GOT3 (cell line): ENCODE data around the gene ERP29.
"Not testable (repeated sequence)": the region's sequence is repeated elsewhere in the genome, so short reads cannot be mapped to it uniquely, and the experiment has no call there.

Experiments
- DNase-seq: peaks from one replicate; lab custom pipeline; 2025; ENCODE audit warnings: mixed read lengths; lab: John Stamatoyannopoulos, UW

ERP29 gene

DNA sequence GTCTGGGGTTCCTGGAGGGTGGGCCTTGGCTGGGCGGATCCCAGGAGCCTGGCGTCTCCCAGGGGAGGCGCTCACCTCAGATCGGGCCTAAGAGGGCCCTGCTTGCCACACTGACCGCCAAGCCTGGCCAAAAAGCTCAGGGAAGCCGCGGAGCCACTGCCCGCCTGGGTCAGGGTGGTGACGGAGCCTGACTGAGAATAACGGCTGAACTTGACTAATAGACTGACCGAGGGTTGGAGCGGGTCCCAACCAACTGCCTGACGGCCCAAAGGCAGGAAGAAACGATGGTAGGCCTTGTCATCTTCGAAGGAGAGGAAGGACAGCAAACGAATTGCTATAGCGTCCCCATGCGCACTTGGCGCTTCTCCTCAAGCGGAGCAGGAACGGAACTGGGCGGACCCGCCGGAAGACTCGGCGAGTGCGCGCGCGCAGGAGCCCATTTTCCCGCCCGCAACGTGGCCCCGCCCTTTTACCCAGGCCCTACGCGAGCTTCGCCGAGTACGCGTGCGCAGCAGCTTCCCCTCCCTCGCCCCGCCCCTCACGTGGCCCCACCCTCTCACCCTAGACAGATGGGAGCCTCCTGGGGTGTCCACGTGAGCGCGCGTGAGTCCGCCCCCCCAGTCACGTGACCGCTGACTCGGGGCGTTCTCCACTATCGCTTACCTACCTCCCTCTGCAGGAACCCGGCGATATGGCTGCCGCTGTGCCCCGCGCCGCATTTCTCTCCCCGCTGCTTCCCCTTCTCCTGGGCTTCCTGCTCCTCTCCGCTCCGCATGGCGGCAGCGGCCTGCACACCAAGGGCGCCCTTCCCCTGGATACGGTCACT, at the start of gene ERP29, which contains the start of gene TMEM116:
Gene ERP29 (plus strand): TSS at position 652 of the 826 bp plus-strand sequence. CDS start 40 bp downstream, at position 692.
Gene TMEM116 (minus strand): TSS at position 391 of the 826 bp plus-strand sequence. CDS start 7,895 bp downstream, outside the sequence.
- DNase-seq = peak; percentile 89

DNA sequence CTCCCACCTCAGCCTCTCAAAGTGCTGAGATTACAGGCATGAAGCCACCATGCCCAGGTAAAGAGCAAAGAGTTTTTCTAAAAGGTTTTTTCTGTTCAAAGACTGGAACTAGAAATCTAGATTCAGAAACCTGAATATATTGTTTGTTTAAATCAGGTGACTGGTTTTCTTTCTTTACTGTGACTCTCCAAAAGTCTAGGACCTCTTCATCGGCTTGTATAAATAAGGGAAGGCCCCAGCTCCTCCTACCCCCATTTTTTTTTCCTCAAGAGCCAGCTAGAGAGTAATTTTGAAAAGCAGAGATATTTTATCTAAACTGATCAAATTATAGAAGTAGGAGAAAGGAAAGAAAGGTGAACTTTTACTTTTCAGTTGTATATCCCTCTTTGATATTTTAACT, 48.3 kb upstream of the ERP29 start:
- no peak for DNase-seq

- DNase-seq = no peak
Observed at GRCh38 chr12:111971800-111972199, 41.4 kb upstream of the ERP29 start.

GRCh38 chr12:111975161-111975931, 37.9 kb upstream of the ERP29 start:
- no peak for DNase-seq

DNA sequence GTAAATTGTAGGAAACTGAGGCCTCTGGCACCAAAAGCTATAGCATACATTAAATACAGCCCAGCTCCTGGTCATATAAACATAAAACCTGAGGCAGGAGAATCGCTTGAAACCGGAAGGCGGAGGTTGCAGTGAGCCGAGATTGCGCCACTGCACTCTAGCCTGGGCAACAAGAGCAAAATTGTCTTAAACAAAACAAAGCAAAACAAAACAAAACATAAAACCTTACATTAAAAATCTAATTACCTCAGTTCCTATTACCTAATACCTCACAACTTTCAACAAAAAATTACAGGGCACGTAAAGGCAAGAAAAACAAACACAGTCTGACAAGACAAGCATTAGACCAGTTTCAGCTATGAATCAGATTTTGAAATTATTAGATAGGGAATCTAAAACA, 36.9 kb upstream of the ERP29 start:
- DNase-seq = no peak

DNA sequence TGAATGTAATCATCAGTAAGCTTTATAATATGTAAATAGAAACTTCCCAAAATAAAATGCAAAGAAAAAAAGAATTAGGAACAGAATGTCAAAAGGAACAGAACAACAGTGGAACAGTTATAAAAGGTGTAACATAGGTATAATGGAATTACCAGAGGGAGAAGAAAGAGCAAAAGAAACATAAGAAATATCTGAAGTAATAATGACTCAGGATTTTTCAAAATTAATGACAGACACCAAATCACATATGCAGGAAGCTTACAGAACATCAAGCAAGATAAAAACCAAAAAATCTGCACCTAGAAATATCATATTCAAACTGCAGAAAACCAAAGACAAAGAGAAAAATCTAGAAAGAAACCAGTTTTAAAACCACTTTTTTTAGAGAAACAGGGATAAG, 36.4 kb upstream of the ERP29 start:
- DNase-seq = no peak

GRCh38 chr12:111978545-111978944, 34.7 kb upstream of the ERP29 start:
- DNase-seq = no peak

GRCh38 chr12:111980598-111980997, 32.6 kb upstream of the ERP29 start:
- no peak for DNase-seq

DNA sequence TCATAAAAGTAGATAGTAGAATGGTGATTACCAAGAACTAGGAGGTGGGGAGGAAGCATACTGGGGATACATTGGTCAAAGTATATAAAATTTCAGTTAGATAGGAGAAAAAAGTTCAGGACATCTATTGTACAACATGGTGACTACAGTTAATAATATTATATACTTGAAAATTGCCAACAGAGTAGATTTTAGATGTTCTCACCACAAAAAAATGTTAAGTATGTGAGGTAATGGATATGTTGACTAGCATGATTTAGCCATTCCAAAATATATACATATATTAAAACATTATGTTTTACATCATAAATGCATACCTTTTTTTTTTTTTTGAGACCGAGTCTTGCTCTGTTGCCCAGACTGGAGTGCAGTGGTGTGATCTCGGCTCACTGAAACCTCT, 31.2 kb upstream of the ERP29 start:
- DNase-seq = no peak

- no peak for DNase-seq
Observed at GRCh38 chr12:111984820-111985219, 28.4 kb upstream of the ERP29 start.

DNA sequence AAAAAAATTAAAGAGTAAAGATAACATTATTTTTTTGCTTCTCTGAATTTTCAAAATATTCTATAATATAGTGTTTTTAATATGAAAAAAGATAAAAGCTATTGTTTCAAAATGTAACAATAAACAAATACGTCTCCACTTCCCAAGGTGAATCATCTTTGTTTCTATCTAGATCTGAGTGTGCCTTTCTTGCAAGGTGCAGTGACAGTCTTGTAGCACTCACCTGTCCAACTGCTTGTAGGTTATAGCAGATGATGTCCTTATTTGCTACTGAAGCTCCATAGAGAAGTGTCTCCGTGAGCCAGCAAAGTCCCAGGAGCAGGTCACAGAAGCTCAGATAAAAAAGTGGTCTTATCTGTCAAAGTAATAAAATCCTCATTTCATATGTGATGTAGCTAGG, 21.7 kb upstream of the ERP29 start:
- no peak for DNase-seq

- no peak for DNase-seq
Observed at GRCh38 chr12:111991946-111992345, 21.3 kb upstream of the ERP29 start.

- DNase-seq = no peak
Observed at GRCh38 chr12:111992464-111992863, 20.8 kb upstream of the ERP29 start.

DNA sequence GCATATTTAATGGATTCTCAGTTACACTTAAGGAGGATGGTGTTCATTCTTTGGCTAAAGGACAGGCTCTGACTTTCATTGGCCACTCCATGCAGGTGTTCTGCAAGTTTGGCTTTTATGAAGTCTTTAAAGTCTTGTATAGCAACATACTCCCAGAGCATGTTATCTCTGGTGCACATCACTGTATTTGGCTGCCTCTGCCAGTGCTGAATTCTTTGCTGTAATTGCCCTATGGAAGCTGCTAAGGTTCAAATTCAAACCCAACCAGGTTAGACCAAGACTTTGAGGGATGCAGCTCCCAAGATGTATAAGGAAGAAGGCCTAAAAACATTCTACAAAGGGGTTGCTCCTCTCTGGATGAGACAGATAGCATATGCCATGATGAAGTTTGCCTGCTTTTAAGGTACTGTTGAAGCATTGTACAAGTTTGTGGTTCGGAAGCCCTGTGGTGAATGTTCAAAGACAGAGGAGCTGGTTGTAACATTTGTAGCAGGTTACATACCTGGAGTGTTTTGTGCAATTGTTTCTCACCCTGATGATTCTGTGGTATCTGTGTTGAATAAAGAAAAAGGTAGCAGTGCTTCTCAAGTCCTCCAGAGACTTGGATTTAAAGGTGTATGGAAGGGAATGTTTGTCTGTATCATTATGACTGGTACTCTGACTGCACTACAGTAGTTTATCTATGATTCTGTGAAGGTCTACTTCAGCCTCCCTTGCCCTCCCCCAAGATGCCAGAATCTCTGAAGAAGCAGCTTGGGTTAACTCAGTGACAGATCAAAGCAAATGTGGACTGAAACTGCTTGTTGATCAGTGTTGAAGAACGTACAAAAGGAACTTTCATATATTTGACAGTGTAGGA, 19.7 kb upstream of the ERP29 start:
- no peak for DNase-seq

GRCh38 chr12:111994211-111995111, 18.8 kb upstream of the ERP29 start:
- not testable (repeated sequence) for DNase-seq

DNA sequence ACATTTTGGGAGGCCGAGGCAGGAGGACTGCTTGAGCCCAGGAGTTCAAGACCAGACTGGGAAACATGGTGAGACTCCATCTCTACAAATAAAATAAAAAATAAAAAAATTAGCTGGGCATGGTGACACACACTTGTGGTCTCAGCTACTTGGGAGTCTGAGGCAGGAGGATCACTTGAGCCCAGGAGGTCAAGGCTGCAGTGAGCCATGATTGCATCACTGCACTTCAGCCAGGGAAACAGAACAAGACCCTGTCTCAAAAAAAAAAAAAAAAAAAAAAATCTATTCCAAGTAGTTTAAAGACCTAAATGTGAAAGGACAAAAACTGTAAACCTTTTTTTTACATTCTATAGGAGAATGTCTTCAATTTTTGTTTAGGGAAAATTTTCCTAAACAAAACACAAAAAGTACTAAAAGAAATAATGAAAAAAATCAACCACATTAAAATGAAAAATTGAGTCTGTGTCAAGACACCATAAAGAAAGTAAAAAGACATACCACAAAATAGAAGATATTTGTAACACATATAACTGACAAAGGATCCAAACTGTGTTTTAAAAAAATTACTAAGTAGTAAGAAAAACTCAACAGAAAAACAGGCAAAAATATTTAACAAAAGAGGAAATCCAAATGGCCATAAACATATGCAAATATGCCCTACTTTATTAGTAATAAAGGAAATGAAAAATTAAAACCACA, 17.3 kb upstream of the ERP29 start:
- no peak for DNase-seq

DNA sequence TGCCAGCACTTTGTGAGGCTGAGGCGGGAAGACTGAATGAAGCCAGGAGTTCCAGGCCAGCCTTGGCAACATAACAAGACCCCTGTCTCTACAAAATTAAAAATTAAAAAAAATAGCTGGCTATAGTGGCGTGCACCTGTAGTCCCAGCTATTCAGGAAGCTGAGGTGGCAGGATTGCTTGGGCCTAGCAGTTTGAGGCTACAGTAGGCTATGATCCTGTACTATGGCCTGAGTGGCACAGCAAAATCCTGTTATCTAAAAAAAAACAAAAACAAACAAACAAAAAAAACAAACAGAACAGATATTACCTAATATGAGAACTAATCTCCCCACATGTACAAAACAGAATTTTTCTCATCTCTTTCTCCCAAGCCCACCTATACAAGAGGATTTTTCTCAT, 15.9 kb upstream of the ERP29 start:
- DNase-seq = no peak

DNA sequence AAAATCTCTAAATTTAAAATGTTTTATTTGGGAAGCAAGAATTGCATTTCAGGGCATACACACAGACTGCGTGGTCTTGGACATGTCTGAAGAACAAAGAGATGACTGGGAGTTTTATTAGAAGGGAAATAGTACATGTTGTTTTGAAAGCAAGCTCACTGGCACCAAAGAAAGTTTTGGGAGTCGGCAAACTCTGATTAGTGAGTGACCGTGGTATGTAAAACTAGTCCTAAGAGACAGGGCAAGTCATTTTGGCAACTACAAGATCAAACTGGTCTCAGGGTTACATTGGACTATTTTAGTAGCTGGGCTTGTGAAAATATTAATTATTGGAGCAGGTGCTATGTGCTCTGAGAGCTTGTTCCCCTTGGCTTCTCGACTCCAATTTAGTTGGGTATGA, 15.2 kb upstream of the ERP29 start:
- DNase-seq = no peak

DNA sequence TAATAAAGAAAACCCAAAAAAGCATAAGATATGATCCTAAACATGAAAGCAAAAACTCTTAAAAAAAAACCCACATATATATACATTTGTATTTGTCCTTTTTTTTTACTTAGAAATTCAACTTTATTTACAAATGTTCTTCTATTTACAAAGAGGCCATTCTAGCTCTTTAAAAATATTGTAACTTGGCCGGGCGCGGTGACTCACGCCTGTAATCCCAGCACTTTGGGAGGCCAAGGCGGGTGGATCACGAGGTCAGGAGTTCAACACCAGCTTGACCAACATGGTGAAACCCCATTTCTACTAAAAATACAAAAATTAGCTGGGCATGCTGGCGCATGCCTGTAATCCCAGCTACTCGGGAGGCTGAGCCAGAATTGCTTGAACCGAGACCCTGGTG, 14.1 kb upstream of the ERP29 start:
- not testable (repeated sequence) for DNase-seq

- DNase-seq = no peak
Observed at GRCh38 chr12:112000820-112001219, 12.4 kb upstream of the ERP29 start.
